Measurements from ENCODE around the gene GHR. TPM values are rescaled to one million over a fixed set of nuclear protein-coding genes. Genes with fewer than 3 reads are reported as not detected.

GHR gene
- total RNA-seq, 1 experiment from 2014 or later = not detected

- no peaks in the 10 kb centered on the region for H3K27me3 ChIP-seq (replicated peaks; ENCODE audit: insufficient read depth, low read depth, low read length, poor library complexity)
- no peaks in the 10 kb centered on the region for H3K9me3 ChIP-seq (ENCODE audit: low read depth, low read length, poor library complexity, severe bottlenecking)
- POLR2A ChIA-PET (ENCODE audit: low non-redundant PET) = no interaction called here
- intact Hi-C loops (cut with micrococcal nuclease; ENCODE audit: unreplicated experiment) = no loop called here
- no peaks in the 10 kb centered on the region for H3K36me3 ChIP-seq (ENCODE audit: insufficient read depth, low read length, poor library complexity, severe bottlenecking)
- TF ChIP-seq CTCF (conservative IDR thresholded peaks at IDR 0.05; ENCODE audit: low read depth, low read length) = no peak
- TF ChIP-seq EZH2 (IDR thresholded peaks at IDR 0.05; ENCODE audit: borderline replicate concordance, low read depth, low read length, poor library complexity, severe bottlenecking) = no peak
- no TSS peak for BruUV-seq (replicated peaks)
- H3K27ac ChIP-seq (ENCODE audit: low read depth, low read length, poor library complexity, severe bottlenecking) = no peak overlapping the region
- H3K4me3 ChIP-seq (ENCODE audit: low read depth, low read length, poor library complexity, severe bottlenecking) = no peak overlapping the region
- CTCF ChIA-PET = no interaction called here
- no peak for DNase-seq (ENCODE audit: low spot score)
- no peaks in the 10 kb centered on the region for H3K4me1 ChIP-seq (ENCODE audit: insufficient read depth, low read length, poor library complexity, severe bottlenecking)
These were observed 41.3 kb upstream of the GHR start for GRCh38 chr5:42381973-42382372.

GRCh38 chr5:42387563-42387962, 35.7 kb upstream of the GHR start:
- BruUV-seq (replicated peaks) = no TSS peak
- H3K4me3 ChIP-seq (ENCODE audit: low read depth, low read length, poor library complexity, severe bottlenecking) = no peak overlapping the region

GRCh38 chr5:42390115-42390514, 33.1 kb upstream of the GHR start:
- no peaks in the 10 kb centered on the region for H3K9me3 ChIP-seq (ENCODE audit: low read depth, low read length, poor library complexity, severe bottlenecking)
- no peaks in the 10 kb centered on the region for H3K27me3 ChIP-seq (replicated peaks; ENCODE audit: insufficient read depth, low read depth, low read length, poor library complexity)
- H3K36me3 ChIP-seq (ENCODE audit: insufficient read depth, low read length, poor library complexity, severe bottlenecking) = no peaks in the 10 kb centered on the region
- no peak overlapping the region for H3K4me3 ChIP-seq (ENCODE audit: low read depth, low read length, poor library complexity, severe bottlenecking)
- ChIA-PET POLR2A (ENCODE audit: low non-redundant PET) (no interaction called here), CTCF (interaction anchor here (0.8 kb wide), 1 partner anchor 35 kb away, joined by 3 read pairs; no protein-coding TSS in a partner anchor)
- no peaks in the 10 kb centered on the region for H3K4me1 ChIP-seq (ENCODE audit: insufficient read depth, low read length, poor library complexity, severe bottlenecking)
- no peak for TF ChIP-seq CTCF (conservative IDR thresholded peaks at IDR 0.05; ENCODE audit: low read depth, low read length)
- no peak for TF ChIP-seq EZH2 (IDR thresholded peaks at IDR 0.05; ENCODE audit: borderline replicate concordance, low read depth, low read length, poor library complexity, severe bottlenecking)
- DNase-seq (ENCODE audit: low spot score) = no peak
- H3K27ac ChIP-seq (ENCODE audit: low read depth, low read length, poor library complexity, severe bottlenecking) = no peak overlapping the region
- intact Hi-C loops (cut with micrococcal nuclease; ENCODE audit: unreplicated experiment) = no loop called here
- no TSS peak for BruUV-seq (replicated peaks)

More at GRCh38 chr5:42387563-42387962, 35.7 kb upstream of the GHR start:
- H3K27ac ChIP-seq (ENCODE audit: low read depth, low read length, poor library complexity, severe bottlenecking) = no peak overlapping the region
- no peak for DNase-seq (ENCODE audit: low spot score)
- no peaks in the 10 kb centered on the region for H3K27me3 ChIP-seq (replicated peaks; ENCODE audit: insufficient read depth, low read depth, low read length, poor library complexity)
- POLR2A ChIA-PET (ENCODE audit: low non-redundant PET) = no interaction called here
- TF ChIP-seq EZH2 (IDR thresholded peaks at IDR 0.05; ENCODE audit: borderline replicate concordance, low read depth, low read length, poor library complexity, severe bottlenecking) (no peak), CTCF (conservative IDR thresholded peaks at IDR 0.05; ENCODE audit: low read depth, low read length) (no peak)
- CTCF ChIA-PET = no interaction called here
- H3K4me1 ChIP-seq (ENCODE audit: insufficient read depth, low read length, poor library complexity, severe bottlenecking) = no peaks in the 10 kb centered on the region
- no peaks in the 10 kb centered on the region for H3K9me3 ChIP-seq (ENCODE audit: low read depth, low read length, poor library complexity, severe bottlenecking)
- intact Hi-C loops (cut with micrococcal nuclease; ENCODE audit: unreplicated experiment) = no loop called here
- no peaks in the 10 kb centered on the region for H3K36me3 ChIP-seq (ENCODE audit: insufficient read depth, low read length, poor library complexity, severe bottlenecking)
